ENCODE results near the gene CRIP2. TPM values are rescaled to one million over a fixed set of nuclear protein-coding genes. Genes with fewer than 3 reads are reported as not detected.

The CRIP2 gene
- total and polyA plus RNA-seq, 7 donors: 23.1 to 71.8 (median 32.2) TPM

DNA sequence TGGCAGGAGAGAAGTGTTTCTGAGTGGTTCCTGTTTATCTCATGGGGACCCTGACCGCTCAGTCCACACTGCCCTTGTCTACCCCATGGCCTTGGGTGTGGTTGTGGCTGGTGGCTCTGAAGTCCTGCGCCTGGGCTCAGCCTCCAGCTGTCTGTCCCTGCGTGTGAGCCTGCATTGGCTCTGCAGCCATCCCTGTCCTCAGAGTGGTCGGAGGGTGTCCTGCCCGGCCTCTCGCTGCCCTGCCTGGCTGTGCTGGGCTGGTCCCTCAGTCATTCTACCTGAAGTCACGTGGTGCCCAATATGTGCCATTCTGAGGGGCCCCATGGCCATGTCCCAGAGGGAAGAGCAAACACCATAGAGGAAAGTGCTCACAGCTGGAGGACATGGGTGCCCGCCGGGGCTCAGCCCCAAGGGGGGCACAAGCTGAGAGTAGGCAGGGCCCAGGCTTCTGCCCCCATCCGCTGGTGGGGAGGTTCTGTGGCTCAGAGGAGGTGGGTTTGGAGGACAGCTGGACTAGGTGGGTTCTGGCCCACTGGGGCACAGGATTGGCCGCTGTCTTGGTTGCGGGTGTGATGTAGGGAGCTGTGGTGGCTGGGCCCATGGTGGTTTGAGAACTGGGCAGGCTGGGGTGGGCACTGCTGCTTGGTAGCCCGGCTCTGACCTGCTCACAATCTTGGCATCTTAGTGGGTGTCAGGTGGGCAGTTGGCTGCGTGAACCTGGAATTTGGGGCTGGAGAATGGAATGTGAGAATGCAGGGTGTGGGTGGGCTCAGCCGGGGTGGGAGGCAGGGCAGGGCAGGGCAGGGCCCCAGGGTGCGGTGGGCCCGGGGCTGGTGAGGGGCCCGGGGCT lies 28.1 kb downstream of the CRIP2 start:
- TF ChIP-seq, protein P1, sequence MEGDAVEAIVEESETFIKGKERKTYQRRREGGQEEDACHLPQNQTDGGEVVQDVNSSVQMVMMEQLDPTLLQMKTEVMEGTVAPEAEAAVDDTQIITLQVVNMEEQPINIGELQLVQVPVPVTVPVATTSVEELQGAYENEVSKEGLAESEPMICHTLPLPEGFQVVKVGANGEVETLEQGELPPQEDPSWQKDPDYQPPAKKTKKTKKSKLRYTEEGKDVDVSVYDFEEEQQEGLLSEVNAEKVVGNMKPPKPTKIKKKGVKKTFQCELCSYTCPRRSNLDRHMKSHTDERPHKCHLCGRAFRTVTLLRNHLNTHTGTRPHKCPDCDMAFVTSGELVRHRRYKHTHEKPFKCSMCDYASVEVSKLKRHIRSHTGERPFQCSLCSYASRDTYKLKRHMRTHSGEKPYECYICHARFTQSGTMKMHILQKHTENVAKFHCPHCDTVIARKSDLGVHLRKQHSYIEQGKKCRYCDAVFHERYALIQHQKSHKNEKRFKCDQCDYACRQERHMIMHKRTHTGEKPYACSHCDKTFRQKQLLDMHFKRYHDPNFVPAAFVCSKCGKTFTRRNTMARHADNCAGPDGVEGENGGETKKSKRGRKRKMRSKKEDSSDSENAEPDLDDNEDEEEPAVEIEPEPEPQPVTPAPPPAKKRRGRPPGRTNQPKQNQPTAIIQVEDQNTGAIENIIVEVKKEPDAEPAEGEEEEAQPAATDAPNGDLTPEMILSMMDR (IDR thresholded peaks at IDR 0.05): no peak
- WGBS, 3 donors: 84 to 86% (median 85%) methylated on average over 17 to 18 of the region's 18 CpGs
- no peak overlapping the region for H3K27ac ChIP-seq
- H3K9me3 ChIP-seq: no peaks in the 10 kb centered on the region
- DNase-seq (peak in 1 of 2 donors; percentile 39), ATAC-seq (no peak)
- H3K4me3 ChIP-seq: no peak overlapping the region
- H3K27me3 ChIP-seq (ENCODE audit: insufficient read depth in 3 of 3, low read length in 2 of 3): no peaks in the 10 kb centered on the region
- H3K36me3 ChIP-seq (ENCODE audit: insufficient read depth in 1 of 2, low read depth in 1 of 2): no peaks in the 10 kb centered on the region
- H3K4me1 ChIP-seq: no peaks in the 10 kb centered on the region
- intact Hi-C loops (cut with DNase I): no loop called here

DNA sequence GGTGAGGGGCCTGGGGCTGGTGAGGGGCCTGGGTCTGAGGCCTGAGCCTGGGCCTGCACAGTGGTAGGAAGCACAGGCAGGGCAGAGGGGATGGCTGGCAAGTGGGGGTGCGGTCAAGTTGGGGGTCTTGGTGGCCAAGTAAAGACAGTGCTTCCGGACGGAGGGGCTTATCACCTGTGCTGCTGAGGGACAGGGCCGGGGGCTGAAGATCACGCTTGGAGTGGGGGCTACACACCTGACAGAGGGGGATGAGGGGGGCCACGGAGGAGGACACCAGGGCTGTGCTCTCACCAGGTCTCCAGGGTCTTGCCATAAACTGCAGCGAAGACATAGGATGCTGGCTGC lies 28.6 kb downstream of the CRIP2 start:
- DNase-seq: peak in 1 of 2 donors; percentile 28
- 87 to 91% (median 90%) methylated on average over 7 of the region's 7 CpGs for WGBS, 3 donors
- TF ChIP-seq, protein P1 (IDR thresholded peaks at IDR 0.05): no peak

GRCh38 chr14:105503935-105504692 lies 29.5 kb downstream of the CRIP2 start:
- Histone ChIP-seq H3K27me3 (ENCODE audit: insufficient read depth in 3 of 3, low read length in 2 of 3) (no peaks in the 10 kb centered on the region), H3K36me3 (ENCODE audit: insufficient read depth in 1 of 2, low read depth in 1 of 2) (no peaks in the 10 kb centered on the region), H3K9me3 (no peaks in the 10 kb centered on the region), H3K27ac (no peak overlapping the region), H3K4me1 (no peaks in the 10 kb centered on the region), H3K4me3 (no peak overlapping the region)
- TF ChIP-seq, protein P1 (IDR thresholded peaks at IDR 0.05): no peak
- ATAC-seq (no peak), DNase-seq (peak in 1 of 2 donors; percentile 46)
- WGBS, 3 donors: 69 to 82% (median 76%) methylated on average over 24 to 29 of the region's 29 CpGs
- intact Hi-C loops (cut with DNase I): no loop called here

More for the DNA sequence above, 28.6 kb downstream of the CRIP2 start:
- Histone ChIP-seq H3K27me3 (ENCODE audit: insufficient read depth in 3 of 3, low read length in 2 of 3) (no peaks in the 10 kb centered on the region), H3K4me3 (no peak overlapping the region), H3K36me3 (ENCODE audit: insufficient read depth in 1 of 2, low read depth in 1 of 2) (no peaks in the 10 kb centered on the region), H3K27ac (no peak overlapping the region), H3K4me1 (no peaks in the 10 kb centered on the region), H3K9me3 (no peaks in the 10 kb centered on the region)
- no peak for ATAC-seq
- intact Hi-C loops (cut with DNase I): no loop called here

GRCh38 chr14:105505101-105505500 lies 30.5 kb downstream of the CRIP2 start:
- ATAC-seq (no peak), DNase-seq (peak in 1 of 2 donors; percentile 23)
- H3K4me3 ChIP-seq: no peak overlapping the region
- no peaks in the 10 kb centered on the region for H3K9me3 ChIP-seq
- WGBS, 3 donors: 85 to 91% (median 88%) methylated on average over 16 of the region's 16 CpGs
- no peaks in the 10 kb centered on the region for H3K36me3 ChIP-seq (ENCODE audit: insufficient read depth in 1 of 2, low read depth in 1 of 2)
- TF ChIP-seq, protein P1 (IDR thresholded peaks at IDR 0.05): no peak
- intact Hi-C loops (cut with DNase I): no loop called here
- H3K4me1 ChIP-seq: no peaks in the 10 kb centered on the region
- peaks cover 0 to 6% (median 0%) of the 10 kb centered on the region in 3 donors for H3K27me3 ChIP-seq (ENCODE audit: insufficient read depth in 3 of 3, low read length in 2 of 3)
- H3K27ac ChIP-seq: no peak overlapping the region
